ENCODE measurements around the gene GPT2. TPM values are rescaled to one million over a fixed set of nuclear protein-coding genes. Genes with fewer than 3 reads are reported as not detected.

GPT2 gene
- total RNA-seq, 1 experiment from 2014 or later: 19.4 TPM

- no peak overlapping the region for H3K9ac ChIP-seq (ENCODE audit: low read length)
- no peaks in the 10 kb centered on the region for H3K9me3 ChIP-seq (ENCODE audit: low read length)
- H3K27ac ChIP-seq (ENCODE audit: low read length): no peak overlapping the region
- H3K79me2 ChIP-seq (ENCODE audit: low read length): peaks cover 65% of the 10 kb centered on the region
- DNase-seq (no peak), ATAC-seq (no peak)
- no peaks in the 10 kb centered on the region for H3F3A ChIP-seq (ENCODE audit: low read length, unreplicated experiment)
- no TSS peak for BruUV-seq (replicated peaks)
- no peak overlapping the region for H2AFZ ChIP-seq (ENCODE audit: low read length)
- H3K4me3 ChIP-seq (ENCODE audit: low read length): no peak overlapping the region
- CTCF ChIA-PET: no interaction called here
- no peak for TF ChIP-seq EZH2 (IDR thresholded peaks at IDR 0.05; ENCODE audit: low read length, unreplicated experiment)
- TF ChIP-seq EZH2phosphoT487 (IDR thresholded peaks at IDR 0.05; ENCODE audit: borderline replicate concordance, low read length): no peak
- TF ChIP-seq CTCF (conservative IDR thresholded peaks at IDR 0.05; ENCODE audit: low read depth, low read length): no peak
- peaks cover 21% of the 10 kb centered on the region for H3K4me1 ChIP-seq (ENCODE audit: insufficient read depth, low read length)
- H3K9me2 ChIP-seq (replicated peaks; ENCODE audit: low read length): no peaks in the 10 kb centered on the region
- POLR2A ChIA-PET (ENCODE audit: unreplicated experiment): no interaction called here
- H3K4me2 ChIP-seq (ENCODE audit: low read length): peak overlapping the region; percentile 26; the same call in 1 of the 2 replicates
- peaks cover 44% of the 10 kb centered on the region for H3K36me3 ChIP-seq (ENCODE audit: low read depth, low read length)
- H4K20me1 ChIP-seq (ENCODE audit: low read length): peaks cover 21% of the 10 kb centered on the region; the same call in 1 of the 2 replicates
- H3K27me3 ChIP-seq (ENCODE audit: low read length): no peaks in the 10 kb centered on the region
- intact Hi-C loops (cut with micrococcal nuclease): no loop called here
Measured at GRCh38 chr16:46970089-46970488, 85.9 kb downstream of the GPT2 start.

GRCh38 chr16:46971271-46971670, 87.1 kb downstream of the GPT2 start:
- Histone ChIP-seq H3K4me3 (ENCODE audit: low read length) (peak overlapping the region; percentile 87), H3K27ac (ENCODE audit: low read length) (no peak overlapping the region), H3K9me2 (replicated peaks; ENCODE audit: low read length) (no peaks in the 10 kb centered on the region), H3K9me3 (ENCODE audit: low read length) (no peaks in the 10 kb centered on the region), H3K27me3 (ENCODE audit: low read length) (no peaks in the 10 kb centered on the region), H2AFZ (ENCODE audit: low read length) (no peak overlapping the region), H3K79me2 (ENCODE audit: low read length) (peaks cover 65% of the 10 kb centered on the region), H3F3A (ENCODE audit: low read length, unreplicated experiment) (no peaks in the 10 kb centered on the region), H3K36me3 (ENCODE audit: low read depth, low read length) (peaks cover 39% of the 10 kb centered on the region), H4K20me1 (ENCODE audit: low read length) (peaks cover 21% of the 10 kb centered on the region; the same call in 1 of the 2 replicates), H3K9ac (ENCODE audit: low read length) (peak overlapping the region; percentile 88; the same call in 1 of the 2 replicates), H3K4me1 (ENCODE audit: insufficient read depth, low read length) (peaks cover 25% of the 10 kb centered on the region), H3K4me2 (ENCODE audit: low read length) (peak overlapping the region; percentile 97)
- no TSS peak for BruUV-seq (replicated peaks)
- no peak for TF ChIP-seq EZH2 (IDR thresholded peaks at IDR 0.05; ENCODE audit: low read length, unreplicated experiment)
- no peak for TF ChIP-seq CTCF (conservative IDR thresholded peaks at IDR 0.05; ENCODE audit: low read depth, low read length)
- TF ChIP-seq EZH2phosphoT487 (IDR thresholded peaks at IDR 0.05; ENCODE audit: borderline replicate concordance, low read length): no peak
- intact Hi-C loops (cut with micrococcal nuclease): no loop called here
- ChIA-PET POLR2A (ENCODE audit: unreplicated experiment) (no interaction called here), CTCF (no interaction called here)
- no peak for DNase-seq
- no peak for ATAC-seq

- ATAC-seq (peak; percentile 30), DNase-seq (peak; percentile 30)
- Histone ChIP-seq H3K79me2 (ENCODE audit: low read length) (peaks cover 65% of the 10 kb centered on the region), H3K27me3 (ENCODE audit: low read length) (no peaks in the 10 kb centered on the region), H3F3A (ENCODE audit: low read length, unreplicated experiment) (no peaks in the 10 kb centered on the region), H3K4me3 (ENCODE audit: low read length) (peak overlapping the region; percentile 87), H3K9me2 (replicated peaks; ENCODE audit: low read length) (no peaks in the 10 kb centered on the region), H3K4me1 (ENCODE audit: insufficient read depth, low read length) (peaks cover 34% of the 10 kb centered on the region), H2AFZ (ENCODE audit: low read length) (peak overlapping the region; percentile 38), H3K9ac (ENCODE audit: low read length) (peak overlapping the region; percentile 88), H4K20me1 (ENCODE audit: low read length) (peaks cover 21% of the 10 kb centered on the region; the same call in 1 of the 2 replicates), H3K9me3 (ENCODE audit: low read length) (no peaks in the 10 kb centered on the region), H3K36me3 (ENCODE audit: low read depth, low read length) (peaks cover 27% of the 10 kb centered on the region), H3K27ac (ENCODE audit: low read length) (peak overlapping the region; percentile 52), H3K4me2 (ENCODE audit: low read length) (peak overlapping the region; percentile 97)
- BruUV-seq (replicated peaks): TSS peak; percentile 59
- TF ChIP-seq EZH2phosphoT487 (IDR thresholded peaks at IDR 0.05; ENCODE audit: borderline replicate concordance, low read length): no peak
- no peak for TF ChIP-seq EZH2 (IDR thresholded peaks at IDR 0.05; ENCODE audit: low read length, unreplicated experiment)
- TF ChIP-seq CTCF (conservative IDR thresholded peaks at IDR 0.05; ENCODE audit: low read depth, low read length): no peak
- CTCF ChIA-PET: no interaction called here
- intact Hi-C loops (cut with micrococcal nuclease): no loop called here
- POLR2A ChIA-PET (ENCODE audit: unreplicated experiment): no interaction called here
Measured at GRCh38 chr16:46972429-46973206, 88.5 kb downstream of the GPT2 start.

Measured in PC-3 (cell line).